Adipocyte (in vitro differentiated cells): ENCODE results near the gene KCNN3.

Experiments used
- DNase-seq: peaks from one replicate; pipeline ENCODE4 v3.0.0-alpha.2; 2015; ENCODE audit warnings: low read depth
- H3K27me3 ChIP-seq: replicated peaks from 2 replicates; pipeline ENCODE4 v1.7.0; 2013; ENCODE audit warnings: mild to moderate bottlenecking, low read length, moderate library complexity; ENCODE audit not compliant: control insufficient read depth, insufficient read depth
- H3K36me3 ChIP-seq: 2 replicates; pipeline ENCODE4 v1.7.0; 2013; ENCODE audit warnings: low read length, mild to moderate bottlenecking, moderate library complexity; ENCODE audit not compliant: control insufficient read depth, insufficient read depth, severe bottlenecking
- H3K4me1 ChIP-seq: 2 replicates; pipeline ENCODE4 v1.7.0; 2013; ENCODE audit warnings: mild to moderate bottlenecking, low read length, moderate library complexity; ENCODE audit not compliant: control insufficient read depth, insufficient read depth
- H3K4me3 ChIP-seq: 2 replicates; pipeline ENCODE4 v1.7.0; 2013; ENCODE audit warnings: mild to moderate bottlenecking, low read length, moderate library complexity
- H3K9ac ChIP-seq: 2 replicates; pipeline ENCODE4 v1.7.0; 2013; ENCODE audit warnings: mild to moderate bottlenecking, low read length, moderate library complexity
- H3K9me3 ChIP-seq: 2 replicates; pipeline ENCODE4 v1.7.0; 2013; ENCODE audit warnings: mild to moderate bottlenecking, low read length, moderate library complexity; ENCODE audit not compliant: control insufficient read depth

KCNN3 gene

DNA sequence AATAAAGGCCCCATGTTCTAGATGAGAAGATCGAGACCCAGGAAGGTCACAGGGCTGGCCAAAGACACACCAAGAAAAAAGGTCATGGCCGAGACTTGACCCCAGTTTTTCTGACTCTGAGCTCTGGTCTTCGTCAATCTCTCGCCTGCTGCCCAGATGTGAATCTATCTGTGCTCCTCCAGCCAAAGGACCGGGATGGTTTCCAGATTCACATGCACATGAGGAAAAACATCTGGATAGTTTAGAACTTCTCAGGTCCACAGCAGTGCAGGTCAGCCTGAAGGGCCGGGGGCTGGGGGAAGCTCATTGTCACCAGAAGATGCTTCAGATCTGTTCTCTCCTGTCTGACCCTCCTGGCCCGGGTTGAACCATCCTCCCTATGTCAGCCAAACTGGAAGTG, 49.0 kb downstream of the KCNN3 start:
- Histone ChIP-seq H3K4me1 (no peaks in the 10 kb centered on the region), H3K36me3 (no peaks in the 10 kb centered on the region), H3K9ac (no peak overlapping the region), H3K27me3 (peaks cover 52% of the 10 kb centered on the region), H3K9me3 (no peaks in the 10 kb centered on the region), H3K4me3 (no peak overlapping the region)
- no peak for DNase-seq

DNA sequence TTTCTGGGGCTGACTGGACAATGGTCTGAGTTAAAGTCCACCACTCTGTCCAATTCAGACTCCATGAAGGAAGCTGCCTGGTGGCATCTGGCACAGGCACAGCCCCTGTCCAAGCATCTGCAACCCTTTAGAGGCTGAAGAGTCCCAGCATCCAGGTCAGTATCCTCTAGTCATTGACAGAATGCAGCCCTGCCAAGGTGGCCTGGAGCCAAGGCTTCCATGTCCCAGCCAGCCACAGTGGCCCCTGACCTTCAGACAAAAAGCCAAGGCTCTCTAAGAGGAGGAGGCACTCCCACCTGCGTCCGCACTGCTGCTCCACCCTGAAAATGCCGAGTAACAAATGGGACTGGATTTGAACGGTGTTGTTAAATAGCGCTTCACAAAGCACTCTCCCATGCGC, 49.4 kb downstream of the KCNN3 start:
- H3K9me3 ChIP-seq: no peaks in the 10 kb centered on the region
- H3K36me3 ChIP-seq: no peaks in the 10 kb centered on the region
- no peak overlapping the region for H3K4me3 ChIP-seq
- peaks cover 56% of the 10 kb centered on the region for H3K27me3 ChIP-seq
- H3K9ac ChIP-seq: no peak overlapping the region
- no peaks in the 10 kb centered on the region for H3K4me1 ChIP-seq
- DNase-seq: no peak

GRCh38 chr1:154819628-154820590, 50.2 kb downstream of the KCNN3 start:
- Histone ChIP-seq H3K9ac (no peak overlapping the region), H3K4me1 (no peaks in the 10 kb centered on the region), H3K27me3 (peaks cover 62% of the 10 kb centered on the region), H3K9me3 (no peaks in the 10 kb centered on the region), H3K4me3 (no peak overlapping the region), H3K36me3 (no peaks in the 10 kb centered on the region)
- no peak for DNase-seq

GRCh38 chr1:154818911-154819310, 51.2 kb downstream of the KCNN3 start:
- peaks cover 59% of the 10 kb centered on the region for H3K27me3 ChIP-seq
- no peak for DNase-seq
- no peaks in the 10 kb centered on the region for H3K4me1 ChIP-seq
- H3K9me3 ChIP-seq: no peaks in the 10 kb centered on the region
- H3K9ac ChIP-seq: no peak overlapping the region
- no peaks in the 10 kb centered on the region for H3K36me3 ChIP-seq
- no peak overlapping the region for H3K4me3 ChIP-seq

- peaks cover 57% of the 10 kb centered on the region for H3K27me3 ChIP-seq
- H3K9ac ChIP-seq: no peak overlapping the region
- DNase-seq: no peak
- no peaks in the 10 kb centered on the region for H3K4me1 ChIP-seq
- H3K4me3 ChIP-seq: no peak overlapping the region
- no peaks in the 10 kb centered on the region for H3K9me3 ChIP-seq
- H3K36me3 ChIP-seq: no peaks in the 10 kb centered on the region
Observed at GRCh38 chr1:154816937-154817336, 53.1 kb downstream of the KCNN3 start.

DNA sequence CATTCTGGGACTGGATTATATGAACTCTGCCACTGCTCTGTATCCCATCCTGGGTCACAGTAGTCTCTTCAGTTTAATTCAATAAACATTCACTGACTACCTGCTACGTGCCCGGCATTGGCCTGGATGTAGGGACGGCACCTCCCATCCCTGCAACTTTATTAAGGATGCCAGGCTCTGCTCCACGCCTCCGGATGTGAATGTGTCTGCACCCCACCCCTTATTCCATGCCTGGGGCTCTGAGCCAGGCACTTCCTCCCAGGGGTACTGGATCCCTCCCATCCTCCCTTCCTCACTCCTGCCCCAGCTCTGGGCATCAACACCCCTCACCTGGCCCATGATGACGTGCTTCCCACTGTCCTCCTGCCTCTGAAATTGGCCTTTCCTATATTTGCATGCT, 53.7 kb downstream of the KCNN3 start:
- H3K4me1 ChIP-seq: no peaks in the 10 kb centered on the region
- DNase-seq: no peak

GRCh38 chr1:154813846-154814505, 56.1 kb downstream of the KCNN3 start:
- Histone ChIP-seq H3K27me3 (peaks cover 48% of the 10 kb centered on the region), H3K9ac (no peak overlapping the region), H3K4me3 (no peak overlapping the region), H3K4me1 (peaks cover 7% of the 10 kb centered on the region), H3K36me3 (no peaks in the 10 kb centered on the region), H3K9me3 (no peaks in the 10 kb centered on the region)
- DNase-seq: no peak

More for the DNA sequence above, 53.7 kb downstream of the KCNN3 start:
- Histone ChIP-seq H3K36me3 (no peaks in the 10 kb centered on the region), H3K27me3 (peaks cover 57% of the 10 kb centered on the region), H3K9me3 (no peaks in the 10 kb centered on the region), H3K4me3 (no peak overlapping the region), H3K9ac (no peak overlapping the region)

DNA sequence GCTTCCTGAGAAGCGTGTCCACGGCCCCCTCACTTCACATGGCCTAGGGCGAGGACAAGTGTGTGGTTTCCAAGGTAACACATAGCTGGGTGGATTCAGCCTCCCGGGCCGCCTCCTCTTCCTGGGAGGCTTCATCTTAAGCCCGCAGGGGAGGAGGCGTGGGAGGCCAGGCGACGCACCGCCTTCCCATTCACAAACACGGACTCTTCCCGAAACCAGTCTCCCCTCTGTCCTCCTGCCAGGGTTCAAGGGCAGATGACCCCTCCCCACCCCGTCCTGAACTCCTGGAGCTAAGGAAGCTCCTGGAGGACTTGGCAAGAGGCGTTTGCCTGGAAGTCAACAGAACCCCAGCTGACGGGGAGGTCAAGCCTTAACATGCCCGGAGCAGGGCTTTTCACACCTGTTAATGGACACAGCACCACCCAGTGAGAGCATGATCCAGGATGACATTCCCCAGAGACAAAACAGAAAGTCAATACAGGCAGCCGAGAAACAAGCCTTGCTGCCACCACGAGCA, 56.7 kb downstream of the KCNN3 start:
- peak; percentile 36 for DNase-seq
- Histone ChIP-seq H3K4me3 (no peak overlapping the region), H3K27me3 (peaks cover 50% of the 10 kb centered on the region), H3K9ac (no peak overlapping the region), H3K9me3 (no peaks in the 10 kb centered on the region), H3K36me3 (no peaks in the 10 kb centered on the region), H3K4me1 (peaks cover 7% of the 10 kb centered on the region)

GRCh38 chr1:154812877-154813276, 57.2 kb downstream of the KCNN3 start:
- no peaks in the 10 kb centered on the region for H3K9me3 ChIP-seq
- peaks cover 7% of the 10 kb centered on the region for H3K4me1 ChIP-seq
- no peak for DNase-seq
- H3K36me3 ChIP-seq: no peaks in the 10 kb centered on the region
- peaks cover 54% of the 10 kb centered on the region for H3K27me3 ChIP-seq
- H3K4me3 ChIP-seq: no peak overlapping the region
- no peak overlapping the region for H3K9ac ChIP-seq

DNA sequence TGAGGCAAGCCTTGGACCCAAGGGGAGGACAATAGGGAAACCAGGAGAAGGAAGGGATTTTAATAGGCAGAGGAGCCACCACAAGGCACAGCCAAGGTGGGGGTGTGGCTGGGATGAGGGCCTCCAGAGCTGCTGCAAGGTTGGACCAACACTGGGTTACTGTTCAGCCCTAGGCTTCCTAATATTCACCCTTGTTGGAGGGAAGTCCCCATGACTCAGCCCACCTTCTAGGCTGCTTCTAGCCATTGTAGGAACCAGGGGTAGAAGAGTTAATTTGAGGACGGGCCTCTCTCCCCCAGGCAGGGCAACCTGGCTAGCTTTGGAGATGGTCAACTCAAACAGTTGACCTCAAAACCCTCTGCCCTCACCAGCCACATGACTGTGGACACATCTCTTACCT, 59.5 kb downstream of the KCNN3 start:
- Histone ChIP-seq H3K4me1 (peaks cover 7% of the 10 kb centered on the region), H3K9ac (no peak overlapping the region), H3K36me3 (no peaks in the 10 kb centered on the region), H3K27me3 (peaks cover 49% of the 10 kb centered on the region), H3K9me3 (no peaks in the 10 kb centered on the region), H3K4me3 (no peak overlapping the region)
- DNase-seq: no peak
